ENCODE measurements around the gene TBX6.

TBX6 gene

GRCh38 chr16:30104492-30104891 is 12.8 kb upstream of the TBX6 start:
- peaks cover 22% of the 10 kb centered on the region for H3K36me3 ChIP-seq (ENCODE audit: insufficient read depth, low read length)
- H3K4me1 ChIP-seq (ENCODE audit: insufficient read depth, low read length, severe bottlenecking): no peaks in the 10 kb centered on the region
- H3K9ac ChIP-seq (ENCODE audit: low read length): no peak overlapping the region
- no peaks in the 10 kb centered on the region for H3K79me2 ChIP-seq (ENCODE audit: insufficient read depth, low read length)
- H3F3A ChIP-seq (ENCODE audit: insufficient read depth, low read length): no peaks in the 10 kb centered on the region
- no peak for TF ChIP-seq EZH2 (IDR thresholded peaks at IDR 0.05; ENCODE audit: borderline replicate concordance, low read length)
- no peak overlapping the region for H3K4me2 ChIP-seq (ENCODE audit: low read length)
- H4K20me1 ChIP-seq (ENCODE audit: insufficient read depth, low read length): no peaks in the 10 kb centered on the region
- no peak overlapping the region for H3K4me3 ChIP-seq (ENCODE audit: low read depth, low read length, poor library complexity, severe bottlenecking)
- no peak overlapping the region for H3K27ac ChIP-seq (ENCODE audit: low read depth, low read length, poor library complexity, severe bottlenecking)
- H3K9me2 ChIP-seq (ENCODE audit: low read depth, low read length): no peaks in the 10 kb centered on the region
- H3K27me3 ChIP-seq (ENCODE audit: insufficient read depth, low read length): no peaks in the 10 kb centered on the region
- no peak overlapping the region for H2AFZ ChIP-seq (ENCODE audit: low read length)
- no peaks in the 10 kb centered on the region for H3K9me3 ChIP-seq (ENCODE audit: low read length)

GRCh38 chr16:30104090-30104489 is 12.4 kb upstream of the TBX6 start:
- H3K4me1 ChIP-seq (ENCODE audit: insufficient read depth, low read length, severe bottlenecking): no peaks in the 10 kb centered on the region
- H3K9me3 ChIP-seq (ENCODE audit: low read length): no peaks in the 10 kb centered on the region
- no peaks in the 10 kb centered on the region for H3F3A ChIP-seq (ENCODE audit: insufficient read depth, low read length)
- no peak overlapping the region for H2AFZ ChIP-seq (ENCODE audit: low read length)
- H3K27ac ChIP-seq (ENCODE audit: low read depth, low read length, poor library complexity, severe bottlenecking): no peak overlapping the region
- no peaks in the 10 kb centered on the region for H4K20me1 ChIP-seq (ENCODE audit: insufficient read depth, low read length)
- no peak for TF ChIP-seq EZH2 (IDR thresholded peaks at IDR 0.05; ENCODE audit: borderline replicate concordance, low read length)
- no peak for TF ChIP-seq CTCF (IDR thresholded peaks at IDR 0.05; ENCODE audit: low read length)
- no peaks in the 10 kb centered on the region for H3K27me3 ChIP-seq (ENCODE audit: insufficient read depth, low read length)
- no peak overlapping the region for H3K4me3 ChIP-seq (ENCODE audit: low read depth, low read length, poor library complexity, severe bottlenecking)
- no peak overlapping the region for H3K9ac ChIP-seq (ENCODE audit: low read length)
- H3K79me2 ChIP-seq (ENCODE audit: insufficient read depth, low read length): no peaks in the 10 kb centered on the region
- H3K4me2 ChIP-seq (ENCODE audit: low read length): no peak overlapping the region
- peaks cover 22% of the 10 kb centered on the region for H3K36me3 ChIP-seq (ENCODE audit: insufficient read depth, low read length)
- no peaks in the 10 kb centered on the region for H3K9me2 ChIP-seq (ENCODE audit: low read depth, low read length)

GRCh38 chr16:30096862-30097563 is 5.3 kb upstream of the TBX6 start:
- peak overlapping the region; percentile 70; the same call in 1 of the 2 replicates for H3K4me2 ChIP-seq (ENCODE audit: low read length)
- no peak overlapping the region for H2AFZ ChIP-seq (ENCODE audit: low read length)
- no peaks in the 10 kb centered on the region for H3K9me2 ChIP-seq (ENCODE audit: low read depth, low read length)
- H3K4me1 ChIP-seq (ENCODE audit: insufficient read depth, low read length, severe bottlenecking): peaks cover 41% of the 10 kb centered on the region
- no peak for TF ChIP-seq EZH2 (IDR thresholded peaks at IDR 0.05; ENCODE audit: borderline replicate concordance, low read length)
- TF ChIP-seq CTCF (IDR thresholded peaks at IDR 0.05; ENCODE audit: low read length): no peak
- H3K9ac ChIP-seq (ENCODE audit: low read length): peak overlapping the region; percentile 57; the same call in 1 of the 2 replicates
- no peaks in the 10 kb centered on the region for H3K79me2 ChIP-seq (ENCODE audit: insufficient read depth, low read length)
- peak overlapping the region; percentile 88 for H3K27ac ChIP-seq (ENCODE audit: low read depth, low read length, poor library complexity, severe bottlenecking)
- no peaks in the 10 kb centered on the region for H3K27me3 ChIP-seq (ENCODE audit: insufficient read depth, low read length)
- H3K4me3 ChIP-seq (ENCODE audit: low read depth, low read length, poor library complexity, severe bottlenecking): peak overlapping the region; percentile 78
- H4K20me1 ChIP-seq (ENCODE audit: insufficient read depth, low read length): no peaks in the 10 kb centered on the region
- peaks cover 22% of the 10 kb centered on the region for H3K9me3 ChIP-seq (ENCODE audit: low read length)
- no peaks in the 10 kb centered on the region; the same call in 1 of the 2 replicates for H3F3A ChIP-seq (ENCODE audit: insufficient read depth, low read length)
- H3K36me3 ChIP-seq (ENCODE audit: insufficient read depth, low read length): peaks cover 17% of the 10 kb centered on the region; the same call in 1 of the 2 replicates
